H1 (cell line): ENCODE data around the gene WDFY3. TPM values are rescaled to one million over a fixed set of nuclear protein-coding genes. Genes with fewer than 3 reads are reported as not detected.

Experiments used
- CTCF ChIA-PET: fragments of 300-600 bp; sonication (Branson Sonifier 250); formaldehyde crosslinking; loops from one replicate; lab custom pipeline; 2021; ENCODE audit not compliant: partially characterized antibody; lab: Charles Lee
- POLR2A ChIA-PET: fragments of 300-600 bp; sonication (Branson Sonifier 250); formaldehyde crosslinking; loops from one replicate; lab custom pipeline; 2021; ENCODE audit warnings: inconsistent platforms; ENCODE audit not compliant: partially characterized antibody; lab: Charles Lee
- DNase-seq, 2 experiments: peaks; one replicate each; pipeline versions ENCODE4 v3.0.0 to v3.0.0-alpha.2; 2010 to 2022; ENCODE audit warnings: low spot score in 2 of 2, low read depth in 1 of 2, mixed read lengths in 1 of 2
- FAIRE-seq: peaks from 2 replicates; lab custom pipeline; 2011; peaks lifted over from hg19 to GRCh38; lab: Jason Lieb, UNC
- H2AFZ ChIP-seq: 2 replicates; pipeline ENCODE4 v1.8.1; 2012; ENCODE audit warnings: low read length, inconsistent platforms
- H2AK5ac ChIP-seq: 2 replicates; pipeline ENCODE4 v1.6.1; 2013; ENCODE audit warnings: low read depth, low read length
- H2BK120ac ChIP-seq: replicated peaks from 2 replicates; pipeline ENCODE3; 2013; ENCODE audit warnings: low read depth, low read length, inconsistent platforms
- H2BK12ac ChIP-seq: 2 replicates; pipeline ENCODE4 v1.6.1; 2013; ENCODE audit warnings: low read depth, low read length
- H2BK15ac ChIP-seq: 2 replicates; pipeline ENCODE4 v1.6.1; 2013; ENCODE audit warnings: low read length
- H2BK20ac ChIP-seq: 2 replicates; pipeline ENCODE4 v1.6.1; 2013; ENCODE audit warnings: low read length
- H2BK5ac ChIP-seq: 2 replicates; pipeline ENCODE4 v1.6.1; 2013; ENCODE audit warnings: low read depth, low read length
- H3K14ac ChIP-seq: 2 replicates; pipeline ENCODE4 v1.6.1; 2013; ENCODE audit warnings: inconsistent platforms; ENCODE audit not compliant: insufficient read length
- H3K18ac ChIP-seq: 2 replicates; pipeline ENCODE4 v1.6.1; 2013; ENCODE audit warnings: low read length; ENCODE audit errors: extremely low read depth
- H3K23ac ChIP-seq: 2 replicates; pipeline ENCODE4 v1.6.1; 2013; ENCODE audit warnings: inconsistent platforms; ENCODE audit not compliant: insufficient read length
- H3K23me2 ChIP-seq: 2 replicates; pipeline ENCODE4 v1.6.1; 2013; ENCODE audit warnings: low read depth, low read length
- H3K27ac ChIP-seq: 2 replicates; pipeline ENCODE4 v1.6.1; 2011; ENCODE audit warnings: low read depth, low read length, inconsistent platforms
- H3K27me3 ChIP-seq, 4 experiments: replicated peaks in 1 of 4; 1 replicate in 1 of 4; 2 replicates in 3 of 4; pipeline versions ENCODE4 v1.6.1 to v1.8.1; 2011 to 2013; ENCODE audit warnings: low read length in 3 of 4, mild to moderate bottlenecking in 3 of 4, inconsistent platforms in 2 of 4, mixed read lengths in 2 of 4, moderate library complexity in 1 of 4; ENCODE audit not compliant: control insufficient read depth in 3 of 4, insufficient read depth in 3 of 4; ENCODE audit errors: extremely low read depth in 1 of 4
- H3K36me3 ChIP-seq, 4 experiments: 2 replicates each; pipeline versions ENCODE4 v1.6.1 to v1.8.1; 2011 to 2013; ENCODE audit warnings: mild to moderate bottlenecking in 4 of 4, low read length in 3 of 4, moderate library complexity in 2 of 4, control low read depth in 1 of 4, inconsistent platforms in 1 of 4; ENCODE audit not compliant: insufficient read depth in 4 of 4, control insufficient read depth in 2 of 4
- H3K4ac ChIP-seq: replicated peaks from 2 replicates; pipeline ENCODE3; 2013; ENCODE audit warnings: low read length, low read depth, mixed read lengths, inconsistent platforms; ENCODE audit not compliant: insufficient read length
- H3K4me1 ChIP-seq, 4 experiments: replicated peaks in 1 of 4; 1 replicate in 1 of 4; 2 replicates in 3 of 4; pipeline versions ENCODE4 v1.6.1 to v1.8.1; 2011 to 2013; ENCODE audit warnings: low read length in 3 of 4, inconsistent platforms in 2 of 4, mixed read lengths in 1 of 4; ENCODE audit not compliant: insufficient read depth in 4 of 4, control insufficient read depth in 3 of 4
- H3K4me2 ChIP-seq, 2 experiments: 2 replicates each; pipeline versions ENCODE4 v1.6.1 to v1.8.1; 2011 to 2013; ENCODE audit warnings: low read depth in 2 of 2, low read length in 2 of 2, control low read depth in 1 of 2, inconsistent platforms in 1 of 2, mild to moderate bottlenecking in 1 of 2; ENCODE audit not compliant: insufficient read depth in 1 of 2
- H3K4me3 ChIP-seq, 4 experiments: fragments of 200-600, 300-600 bp in 1 of 4; sonication (generic), shearing (Covaris generic), sonication (Bioruptor Twin) in 1 of 4; 2 replicates each; pipeline versions ENCODE4 v1.5.1 to v1.8.1; 2011 to 2016; ENCODE audit warnings: low read length in 4 of 4, low read depth in 3 of 4, control low read depth in 2 of 4, inconsistent platforms in 2 of 4, mild to moderate bottlenecking in 2 of 4, mixed read lengths in 1 of 4, moderate library complexity in 1 of 4; ENCODE audit not compliant: insufficient read depth in 2 of 4; ENCODE audit errors: extremely low read depth in 1 of 4
- H3K56ac ChIP-seq: replicated peaks from 2 replicates; pipeline ENCODE3; 2013; ENCODE audit warnings: low read depth, mild to moderate bottlenecking, mixed read lengths, low read length, inconsistent platforms; ENCODE audit not compliant: insufficient read length
- H3K79me1 ChIP-seq: 2 replicates; pipeline ENCODE4 v1.6.1; 2013; ENCODE audit warnings: low read depth, low read length, control low read depth
- H3K79me2 ChIP-seq, 2 experiments: 2 replicates each; pipeline versions ENCODE4 v1.6.1 to v1.8.1; 2012 to 2013; ENCODE audit warnings: low read length in 2 of 2, mild to moderate bottlenecking in 2 of 2, inconsistent platforms in 1 of 2; ENCODE audit not compliant: insufficient read depth in 2 of 2, control insufficient read depth in 1 of 2
- H3K9ac ChIP-seq, 4 experiments: replicated peaks in 1 of 4; 1 replicate in 1 of 4; 2 replicates in 3 of 4; pipeline versions ENCODE4 v1.6.1 to v1.8.1; 2011 to 2013; ENCODE audit warnings: low read depth in 3 of 4, low read length in 3 of 4, control low read depth in 2 of 4, mild to moderate bottlenecking in 2 of 4, moderate library complexity in 2 of 4, inconsistent platforms in 1 of 4; ENCODE audit errors: extremely low read depth in 1 of 4
- H3K9me3 ChIP-seq, 2 experiments: 2 replicates each; pipeline versions ENCODE4 v1.6.1 to v1.8.1; 2012 to 2013; ENCODE audit warnings: mild to moderate bottlenecking in 2 of 2, moderate library complexity in 2 of 2, control low read depth in 1 of 2, inconsistent platforms in 1 of 2, low read depth in 1 of 2, low read length in 1 of 2, mixed read lengths in 1 of 2; ENCODE audit not compliant: insufficient read depth in 2 of 2
- H4K20me1 ChIP-seq, 2 experiments: replicated peaks in 1 of 2; 2 replicates each; pipeline versions ENCODE3 to v1.8.1; 2011 to 2013; ENCODE audit warnings: inconsistent platforms in 2 of 2, low read length in 2 of 2, mild to moderate bottlenecking in 1 of 2; ENCODE audit not compliant: insufficient read depth in 2 of 2, control insufficient read depth in 1 of 2
- H4K5ac ChIP-seq: 2 replicates; pipeline ENCODE4 v1.6.1; 2013; ENCODE audit warnings: low read length, low read depth, mixed read lengths, inconsistent platforms; ENCODE audit not compliant: insufficient read length
- H4K8ac ChIP-seq: 2 replicates; pipeline ENCODE4 v1.8.0; 2013; ENCODE audit warnings: mild to moderate bottlenecking, moderate library complexity, low read length, inconsistent platforms; ENCODE audit not compliant: insufficient read depth; ENCODE audit errors: extremely low read depth
- H4K91ac ChIP-seq: replicated peaks from 2 replicates; pipeline ENCODE3; 2013; ENCODE audit warnings: low read length, mixed read lengths, inconsistent platforms; ENCODE audit not compliant: insufficient read length
- CBX5 ChIP-seq: fragments of 300-800, 300-1000 bp; sonication (generic); IDR thresholded peaks from 2 replicates; pipeline ENCODE4 v1.7.1; 2016; ENCODE audit warnings: antibody characterized with exemption, low read length, low read depth
- CBX8 ChIP-seq: fragments of 300-800, 300-1000 bp; sonication (generic); IDR thresholded peaks from 2 replicates; pipeline ENCODE4 v1.7.1; 2016; ENCODE audit warnings: low read depth, low read length, borderline replicate concordance
- EGR1 ChIP-seq: IDR thresholded peaks from 2 replicates; pipeline ENCODE4 v1.6.1; 2011; ENCODE audit warnings: low read depth, low read length, borderline replicate concordance
- GABPA ChIP-seq: IDR thresholded peaks from 2 replicates; pipeline ENCODE4 v1.6.1; 2011; ENCODE audit warnings: mild to moderate bottlenecking, low read length, moderate library complexity, borderline replicate concordance; ENCODE audit not compliant: insufficient read depth
- GTF2F1 ChIP-seq: IDR thresholded peaks from 2 replicates; pipeline ENCODE4 v1.6.1; 2012; ENCODE audit warnings: low read depth, low read length, improper control_type of control experiment, borderline replicate concordance
- KDM1A ChIP-seq: fragments of 200-600, 300-600 bp; sonication (generic); IDR thresholded peaks from 2 replicates; pipeline ENCODE4 v1.7.1; 2016; ENCODE audit warnings: mild to moderate bottlenecking, low read length, borderline replicate concordance
- KDM5A ChIP-seq: fragments of 200-600 bp; IDR thresholded peaks from 2 replicates; pipeline ENCODE4 v1.7.1; 2012; ENCODE audit warnings: mild to moderate bottlenecking, low read length, inconsistent platforms, mixed read lengths
- RAD21 ChIP-seq, 2 experiments: IDR thresholded peaks in 1 of 2; conservative IDR thresholded peaks in 1 of 2; 2 replicates each; pipeline ENCODE4 v1.6.1; 2011; ENCODE audit warnings: low read depth in 2 of 2, low read length in 2 of 2, improper control_type of control experiment in 1 of 2, inconsistent platforms in 1 of 2, mild to moderate bottlenecking in 1 of 2, moderate library complexity in 1 of 2
- RNF2 ChIP-seq: fragments of 200-900, 300-1000 bp; sonication (generic); IDR thresholded peaks from 2 replicates; pipeline ENCODE4 v1.7.1; 2016; ENCODE audit warnings: borderline replicate concordance, low read depth, mild to moderate bottlenecking, antibody characterized with exemption, low read length; ENCODE audit not compliant: poor library complexity, severe bottlenecking; ENCODE audit errors: missing control alignments
- polyA plus RNA-seq, 7 experiments: library from polyadenylated mRNA; depleted of rRNA in 3 of 7; stranded (reverse) in 5 of 7; unstranded in 2 of 7; fragments of >200 nt in 5 of 7; fragments of 200-250 nt in 2 of 7; gene quantifications; 1 replicate in 5 of 7; 2 replicates in 1 of 7; 4 replicates in 1 of 7; pipeline versions ENCODE4 v1.2.1 to v1.2.3, GENCODE V29; 2011 to 2013; ENCODE audit warnings: missing spikeins in 2 of 7, mixed read lengths in 2 of 7
- total RNA-seq: library from RNA; stranded (reverse); fragmentation: NEBNext Ultra II Directional; extraction: Animal tissue kit (Norgen Biotek cat#: 25700); gene quantifications from 2 replicates; pipeline ENCODE4 v1.2.1, GENCODE V29; 2021
- TF ChIP-seq, protein P1 (sequence below): IDR thresholded peaks from 2 replicates; pipeline ENCODE4 v1.6.1; 2012; ENCODE audit warnings: inconsistent platforms
- TF ChIP-seq, protein P2 (sequence below): IDR thresholded peaks from 2 replicates; pipeline ENCODE4 v1.6.1; 2011; ENCODE audit warnings: low read depth, mild to moderate bottlenecking, low read length; ENCODE audit not compliant: insufficient read depth

Gene WDFY3
- total and polyA plus RNA-seq, 2 of the 8 experiments (the other 6 are each of a cell fraction or from before 2014, with no cell fraction given), result 25.6 to 62.4 TPM

DNA sequence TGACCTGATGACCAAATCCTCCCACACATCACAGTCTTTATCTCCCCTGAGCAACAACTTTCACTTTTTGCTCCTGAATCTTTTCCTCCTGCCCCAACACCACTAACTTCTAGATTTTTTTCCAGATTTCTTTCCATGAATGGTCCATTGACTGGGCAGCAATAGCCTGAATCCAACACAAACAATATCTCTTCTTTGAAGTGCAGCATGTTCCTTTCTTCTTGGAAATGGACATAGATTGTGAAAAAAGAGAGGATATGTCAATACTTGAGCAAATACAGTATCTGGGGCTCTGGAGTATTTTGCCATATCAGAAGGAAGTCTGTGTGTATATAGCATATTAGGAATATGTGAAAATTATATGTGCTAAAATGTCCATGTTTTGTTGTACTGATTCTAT lies 328.4 kb downstream of the WDFY3 start:
- H3K79me2 ChIP-seq, result no peaks in the 10 kb centered on the region
- no peak for DNase-seq
- no peak for TF ChIP-seq KDM1A
- no peak for TF ChIP-seq CBX5
- TF ChIP-seq KDM5A, result no peak
- TF ChIP-seq RNF2, result no peak
- TF ChIP-seq, protein P1, sequence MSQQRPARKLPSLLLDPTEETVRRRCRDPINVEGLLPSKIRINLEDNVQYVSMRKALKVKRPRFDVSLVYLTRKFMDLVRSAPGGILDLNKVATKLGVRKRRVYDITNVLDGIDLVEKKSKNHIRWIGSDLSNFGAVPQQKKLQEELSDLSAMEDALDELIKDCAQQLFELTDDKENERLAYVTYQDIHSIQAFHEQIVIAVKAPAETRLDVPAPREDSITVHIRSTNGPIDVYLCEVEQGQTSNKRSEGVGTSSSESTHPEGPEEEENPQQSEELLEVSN, result no peak
- no peak for TF ChIP-seq GABPA
- TF ChIP-seq, protein P2, sequence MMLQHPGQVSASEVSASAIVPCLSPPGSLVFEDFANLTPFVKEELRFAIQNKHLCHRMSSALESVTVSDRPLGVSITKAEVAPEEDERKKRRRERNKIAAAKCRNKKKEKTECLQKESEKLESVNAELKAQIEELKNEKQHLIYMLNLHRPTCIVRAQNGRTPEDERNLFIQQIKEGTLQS, result no peak
- no peak for TF ChIP-seq RAD21 (IDR thresholded peaks at IDR 0.05 in 1 of 2, conservative IDR thresholded peaks at IDR 0.05 in 1 of 2; ENCODE audit: low read depth in 2 of 2, low read length in 2 of 2)
- no peak for TF ChIP-seq EGR1
- TF ChIP-seq GTF2F1, result no peak
- TF ChIP-seq CBX8, result no peak
- H4K20me1 ChIP-seq, result no peaks in the 10 kb centered on the region
- H3K9ac ChIP-seq, result no peak overlapping the region
- no peak overlapping the region for H2BK12ac ChIP-seq
- H3K23me2 ChIP-seq, result no peaks in the 10 kb centered on the region
- H2BK20ac ChIP-seq, result no peak overlapping the region
- POLR2A ChIA-PET, result interaction anchor here (1.1 to 2.2 kb wide), 2 partner anchors 11 to 14 kb away, joined by 3 to 4 read pairs; no protein-coding TSS in a partner anchor
- no peak overlapping the region for H4K91ac ChIP-seq
- no peak overlapping the region for H3K23ac ChIP-seq
- no peak overlapping the region for H2AK5ac ChIP-seq
- H3K36me3 ChIP-seq, result peaks cover 0 to 15% (median 6%) of the 10 kb centered on the region in 4 experiments; a peak in 2 of 8 replicates
- no peak overlapping the region for H3K56ac ChIP-seq
- no peak for FAIRE-seq
- H3K4me2 ChIP-seq, result no peak overlapping the region
- H2AFZ ChIP-seq, result no peak overlapping the region
- H3K4me3 ChIP-seq, result no peak overlapping the region
- H2BK15ac ChIP-seq, result no peak overlapping the region
- peaks cover 0 to 3% (median 0%) of the 10 kb centered on the region in 4 experiments; a peak in 1 of 7 replicates for H3K4me1 ChIP-seq
- no peaks in the 10 kb centered on the region for H3K27me3 ChIP-seq
- H3K4ac ChIP-seq, result no peak overlapping the region
- H4K5ac ChIP-seq, result no peak overlapping the region
- H3K9me3 ChIP-seq, result no peaks in the 10 kb centered on the region
- no peaks in the 10 kb centered on the region; the same call in 1 of the 2 replicates for H3K79me1 ChIP-seq
- H3K18ac ChIP-seq, result no peak overlapping the region
- H2BK5ac ChIP-seq, result no peak overlapping the region
- CTCF ChIA-PET, result interaction anchor here (1.1 kb wide), 1 partner anchor 333 kb away, joined by 3 read pairs; no protein-coding TSS in a partner anchor
- no peak overlapping the region for H3K27ac ChIP-seq
- no peak overlapping the region for H4K8ac ChIP-seq
- H2BK120ac ChIP-seq, result no peak overlapping the region
- H3K14ac ChIP-seq, result no peak overlapping the region
